MM.1S (cell line): ENCODE measurements around the gene CACNB2.

Experiments
- DNase-seq: peaks from one replicate; pipeline ENCODE4 v3.0.0-alpha.2; 2015
- H2AFZ ChIP-seq: fragments of 300-600 bp; sonication (generic); 2 replicates; pipeline ENCODE4 v1.6.0; 2016; ENCODE audit warnings: antibody characterized with exemption, low read length
- H3F3A ChIP-seq: fragments of 300-600 bp; sonication (generic); 2 replicates; pipeline ENCODE4 v1.6.1; 2016; ENCODE audit warnings: mild to moderate bottlenecking, antibody characterized with exemption, low read length, moderate library complexity, mixed read lengths; ENCODE audit not compliant: insufficient read depth
- H3K27ac ChIP-seq: fragments of 300-600 bp; sonication (generic); 2 replicates; pipeline ENCODE4 v1.5.1; 2016; ENCODE audit warnings: mild to moderate bottlenecking, low read length
- H3K27me3 ChIP-seq: fragments of 300-600 bp; sonication (generic); replicated peaks from 2 replicates; pipeline ENCODE4 v1.6.0; 2016; ENCODE audit warnings: low read length; ENCODE audit not compliant: insufficient read depth
- H3K36me3 ChIP-seq: fragments of 300-600 bp; sonication (generic); replicated peaks from 2 replicates; pipeline ENCODE4 v1.6.1; 2016; ENCODE audit warnings: mild to moderate bottlenecking, low read length, mixed read lengths; ENCODE audit not compliant: insufficient read depth
- H3K4me1 ChIP-seq: fragments of 300-600 bp; sonication (generic); 2 replicates; pipeline ENCODE4 v1.6.1; 2016; ENCODE audit warnings: low read length, mixed read lengths
- H3K4me2 ChIP-seq: fragments of 300-600 bp; sonication (generic); 2 replicates; pipeline ENCODE4 v1.6.0; 2016; ENCODE audit warnings: low read depth, low read length
- H3K4me3 ChIP-seq: fragments of 300-600 bp; sonication (generic); 2 replicates; pipeline ENCODE4 v1.5.1; 2016; ENCODE audit warnings: low read length, mixed read lengths
- H3K79me2 ChIP-seq: fragments of 300-600 bp; sonication (generic); 2 replicates; pipeline ENCODE4 v1.6.1; 2016; ENCODE audit warnings: mixed run types, low read length, mixed read lengths
- H3K9ac ChIP-seq: fragments of 300-600 bp; sonication (generic); 2 replicates; pipeline ENCODE4 v1.6.1; 2016; ENCODE audit warnings: low read length, mixed read lengths
- H3K9me2 ChIP-seq: fragments of 300-600 bp; sonication (generic); replicated peaks from 2 replicates; pipeline ENCODE4 v1.6.1; 2016; ENCODE audit warnings: mild to moderate bottlenecking, low read length, mixed read lengths; ENCODE audit not compliant: insufficient read depth
- H3K9me3 ChIP-seq: fragments of 300-600 bp; sonication (generic); replicated peaks from 2 replicates; pipeline ENCODE4 v1.6.1; 2016; ENCODE audit warnings: mild to moderate bottlenecking, low read length, mixed read lengths; ENCODE audit not compliant: insufficient read depth
- H4K20me1 ChIP-seq: fragments of 300-600 bp; sonication (generic); 2 replicates; pipeline ENCODE4 v1.6.1; 2016; ENCODE audit warnings: mild to moderate bottlenecking, low read length, moderate library complexity, mixed read lengths; ENCODE audit not compliant: insufficient read depth
- EZH2 ChIP-seq: fragments of 300-600 bp; sonication (generic); optimal IDR thresholded peaks from 2 replicates; pipeline ENCODE3; 2017; ENCODE audit warnings: low read depth, mild to moderate bottlenecking, antibody characterized with exemption, low read length, mixed read lengths
- EZH2phosphoT487 ChIP-seq: fragments of 300-600 bp; sonication (generic); IDR thresholded peaks from 2 replicates; pipeline ENCODE4 v1.6.1; 2018; ENCODE audit warnings: antibody characterized with exemption, low read length
- TF ChIP-seq, protein P1 (sequence below): fragments of 300-600 bp; sonication (generic); IDR thresholded peaks from 2 replicates; pipeline ENCODE4 v1.5.1; 2016; ENCODE audit warnings: antibody characterized with exemption, low read length, mixed read lengths

CACNB2 gene

DNA sequence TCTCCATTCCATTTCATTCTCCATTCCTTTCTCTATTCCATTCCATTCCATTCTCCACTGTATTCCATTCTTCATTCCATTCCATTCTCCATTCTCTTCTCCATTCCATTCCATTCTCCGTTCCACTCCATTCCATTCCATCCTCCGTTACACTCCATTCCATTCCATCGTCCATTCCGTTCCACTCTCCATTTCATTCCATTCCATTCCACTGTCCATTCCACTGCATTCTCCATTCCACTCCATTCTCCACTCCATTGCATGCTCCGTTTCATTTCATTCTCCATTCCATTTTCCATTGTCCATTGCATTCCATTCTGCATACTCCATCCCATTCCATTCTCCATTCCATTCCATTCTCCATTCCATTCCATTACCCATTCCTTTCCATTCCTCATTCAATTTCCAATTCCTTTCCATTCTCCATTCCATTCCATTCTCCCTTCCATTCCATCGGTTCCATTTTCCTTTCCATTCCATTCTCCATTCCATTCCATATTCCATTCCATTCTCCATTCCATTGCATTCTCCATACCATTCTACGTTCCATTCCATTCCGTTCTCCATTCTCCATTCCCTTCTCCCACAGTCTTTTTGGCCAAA lies 432.8 kb downstream of the CACNB2 start:
- Histone ChIP-seq H3K4me1 (peaks cover 8% of the 10 kb centered on the region), H3K9me3 (no peaks in the 10 kb centered on the region), H2AFZ (no peak overlapping the region)

DNA sequence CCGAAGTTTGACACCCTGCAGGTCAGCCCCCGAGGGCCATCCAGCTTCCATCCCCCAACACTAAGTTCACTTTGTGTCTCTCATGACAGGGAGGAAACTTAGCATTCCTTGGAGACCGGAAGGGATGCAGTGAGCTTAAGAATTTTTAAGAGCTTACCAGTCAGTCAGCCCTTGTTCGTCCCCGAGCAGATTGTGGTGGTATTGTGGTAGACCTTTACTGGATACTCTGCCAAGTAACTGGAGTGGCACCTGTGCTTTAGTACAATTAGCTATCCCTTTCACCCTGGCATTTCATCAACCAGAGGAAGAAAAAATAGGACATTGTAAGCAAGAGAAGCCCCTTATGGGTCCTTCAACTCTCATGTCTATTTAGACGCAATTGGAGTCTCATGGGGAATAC lies 436.4 kb downstream of the CACNB2 start:
- Histone ChIP-seq H2AFZ (no peak overlapping the region), H3K4me1 (peaks cover 12% of the 10 kb centered on the region), H3K27me3 (no peaks in the 10 kb centered on the region), H3K79me2 (no peaks in the 10 kb centered on the region), H3K27ac (no peak overlapping the region), H4K20me1 (no peaks in the 10 kb centered on the region), H3K9ac (no peak overlapping the region), H3K4me3 (no peak overlapping the region), H3F3A (peaks cover 10% of the 10 kb centered on the region), H3K36me3 (no peaks in the 10 kb centered on the region), H3K9me3 (no peaks in the 10 kb centered on the region), H3K9me2 (no peaks in the 10 kb centered on the region), H3K4me2 (no peak overlapping the region)
- no peak for DNase-seq
- TF ChIP-seq, protein P1, sequence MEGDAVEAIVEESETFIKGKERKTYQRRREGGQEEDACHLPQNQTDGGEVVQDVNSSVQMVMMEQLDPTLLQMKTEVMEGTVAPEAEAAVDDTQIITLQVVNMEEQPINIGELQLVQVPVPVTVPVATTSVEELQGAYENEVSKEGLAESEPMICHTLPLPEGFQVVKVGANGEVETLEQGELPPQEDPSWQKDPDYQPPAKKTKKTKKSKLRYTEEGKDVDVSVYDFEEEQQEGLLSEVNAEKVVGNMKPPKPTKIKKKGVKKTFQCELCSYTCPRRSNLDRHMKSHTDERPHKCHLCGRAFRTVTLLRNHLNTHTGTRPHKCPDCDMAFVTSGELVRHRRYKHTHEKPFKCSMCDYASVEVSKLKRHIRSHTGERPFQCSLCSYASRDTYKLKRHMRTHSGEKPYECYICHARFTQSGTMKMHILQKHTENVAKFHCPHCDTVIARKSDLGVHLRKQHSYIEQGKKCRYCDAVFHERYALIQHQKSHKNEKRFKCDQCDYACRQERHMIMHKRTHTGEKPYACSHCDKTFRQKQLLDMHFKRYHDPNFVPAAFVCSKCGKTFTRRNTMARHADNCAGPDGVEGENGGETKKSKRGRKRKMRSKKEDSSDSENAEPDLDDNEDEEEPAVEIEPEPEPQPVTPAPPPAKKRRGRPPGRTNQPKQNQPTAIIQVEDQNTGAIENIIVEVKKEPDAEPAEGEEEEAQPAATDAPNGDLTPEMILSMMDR, result no peak
- TF ChIP-seq EZH2phosphoT487 (no peak), EZH2 (no peak)

More for the DNA sequence above, 432.8 kb downstream of the CACNB2 start:
- no peaks in the 10 kb centered on the region for H4K20me1 ChIP-seq
- no peaks in the 10 kb centered on the region for H3K27me3 ChIP-seq
- no peaks in the 10 kb centered on the region for H3K79me2 ChIP-seq
- no peak for DNase-seq
- no peaks in the 10 kb centered on the region for H3K36me3 ChIP-seq
- H3K4me2 ChIP-seq, result no peak overlapping the region
- H3K9me2 ChIP-seq, result no peaks in the 10 kb centered on the region
- no peak overlapping the region for H3K9ac ChIP-seq
- no peak overlapping the region for H3K4me3 ChIP-seq
- H3F3A ChIP-seq, result peaks cover 5% of the 10 kb centered on the region
- TF ChIP-seq EZH2phosphoT487, result no peak
- TF ChIP-seq, protein P1, result no peak
- no peak for TF ChIP-seq EZH2
- H3K27ac ChIP-seq, result no peak overlapping the region

DNA sequence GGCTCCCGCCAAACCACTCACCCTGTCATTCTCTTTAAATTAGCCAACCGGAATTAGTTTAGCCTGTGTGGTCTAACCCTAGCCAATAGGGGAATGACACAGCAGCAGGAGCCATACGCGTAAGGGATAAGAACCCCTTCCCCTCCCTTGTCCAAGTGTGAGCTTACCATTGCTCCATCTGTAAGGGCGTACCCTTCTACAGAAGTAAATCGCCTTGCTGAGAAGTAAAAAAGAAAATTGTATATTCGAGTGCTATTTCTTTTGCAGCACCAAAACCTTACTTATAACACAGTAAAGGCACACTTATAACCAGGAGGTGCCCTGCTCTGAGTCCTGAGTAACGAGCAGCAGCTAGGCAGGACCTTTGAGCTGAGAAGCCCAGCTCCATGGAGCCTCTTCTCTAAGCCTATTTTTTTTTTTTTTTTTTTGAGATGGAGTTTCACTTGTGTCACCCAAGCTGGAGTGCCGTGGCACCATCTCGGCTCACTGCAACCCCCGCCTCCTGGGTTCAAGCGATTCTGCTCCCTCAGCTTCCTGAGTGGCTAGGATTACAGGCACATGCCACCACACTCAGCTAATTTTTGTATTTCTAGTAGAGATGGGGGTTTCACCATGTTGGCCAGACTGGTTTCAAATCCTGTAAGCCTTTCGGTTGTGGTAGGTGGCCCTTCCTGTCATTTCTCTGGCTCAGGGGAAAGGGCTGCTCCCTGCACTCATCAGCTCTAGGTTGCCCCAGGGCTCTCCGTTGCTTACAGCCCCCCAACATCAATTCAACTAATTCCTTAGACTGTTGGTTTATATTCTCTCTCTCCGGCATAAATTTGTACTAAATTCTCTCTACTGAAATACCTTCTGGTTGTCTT lies 437.8 kb downstream of the CACNB2 start:
- no peaks in the 10 kb centered on the region for H3K36me3 ChIP-seq
- peak overlapping the region; percentile 59 for H3K27ac ChIP-seq

More for the DNA sequence above, 437.8 kb downstream of the CACNB2 start:
- Histone ChIP-seq H3K4me3 (no peak overlapping the region), H3K4me1 (peaks cover 17% of the 10 kb centered on the region), H3K27me3 (no peaks in the 10 kb centered on the region), H3F3A (peaks cover 10% of the 10 kb centered on the region), H3K9ac (no peak overlapping the region), H2AFZ (no peak overlapping the region), H3K9me3 (no peaks in the 10 kb centered on the region), H3K4me2 (peak overlapping the region; percentile 56), H4K20me1 (no peaks in the 10 kb centered on the region), H3K79me2 (no peaks in the 10 kb centered on the region), H3K9me2 (no peaks in the 10 kb centered on the region)
- no peak for TF ChIP-seq EZH2
- no peak for TF ChIP-seq EZH2phosphoT487
- TF ChIP-seq, protein P1, result no peak
- peak; percentile 89 for DNase-seq
